IMR-90 (cell line): ENCODE data around the gene NRCAM. TPM values are rescaled to one million over a fixed set of nuclear protein-coding genes. Genes with fewer than 3 reads are reported as not detected.

Experiments used
- ATAC-seq: fragments of 200-7000 bp; cut with Tn5 transposase; 2 replicates; pipeline ENCODE4 v1.9.1; 2020; ENCODE audit warnings: low read depth, mild to moderate bottlenecking, moderate library complexity
- BruUV-seq: library from RNA; stranded (reverse); fragments of 400-500 nt; replicated peaks from 2 replicates; lab custom pipeline; 2021; lab: Mats Ljungman, UMichigan
- CTCF ChIA-PET: fragments of 300-600 bp; formaldehyde crosslinking; extraction: SDS; loops from one replicate; lab custom pipeline; 2021; ENCODE audit warnings: antibody characterized with exemption; lab: Yijun Ruan, JAX
- POLR2A ChIA-PET: fragments of 300-600 bp; sonication (Branson Sonifier 250); formaldehyde crosslinking; loops from one replicate; lab custom pipeline; 2022; ENCODE audit warnings: antibody characterized with exemption; ENCODE audit not compliant: unreplicated experiment; lab: Charles Lee
- DNase-seq: peaks from one replicate; pipeline ENCODE4 v3.0.0; 2013
- H2AFZ ChIP-seq: replicated peaks from 2 replicates; pipeline ENCODE3; 2013; ENCODE audit warnings: low read length, mild to moderate bottlenecking; ENCODE audit not compliant: poor library complexity
- H2AK5ac ChIP-seq: 2 replicates; pipeline ENCODE4 v1.6.1; 2013; ENCODE audit warnings: low read depth, low read length, inconsistent platforms
- H2AK9ac ChIP-seq: replicated peaks from 2 replicates; pipeline ENCODE3; 2013; ENCODE audit warnings: mild to moderate bottlenecking, low read depth, low read length, moderate library complexity; ENCODE audit not compliant: poor library complexity
- H2BK120ac ChIP-seq: 2 replicates; pipeline ENCODE4 v1.6.1; 2013; ENCODE audit warnings: low read depth, low read length, inconsistent platforms
- H2BK15ac ChIP-seq: 3 replicates; pipeline ENCODE4 v1.6.1; 2013; ENCODE audit warnings: low read depth, low read length, inconsistent platforms
- H2BK20ac ChIP-seq: 2 replicates; pipeline ENCODE4 v1.6.1; 2013; ENCODE audit warnings: low read depth, mild to moderate bottlenecking, inconsistent platforms, low read length, moderate library complexity
- H2BK5ac ChIP-seq: 2 replicates; pipeline ENCODE4 v1.6.1; 2013; ENCODE audit warnings: mild to moderate bottlenecking, low read depth, low read length, inconsistent platforms; ENCODE audit not compliant: poor library complexity, severe bottlenecking
- H3K14ac ChIP-seq: replicated peaks from 2 replicates; pipeline ENCODE4 v1.6.1; 2013; ENCODE audit warnings: low read depth, low read length, inconsistent platforms
- H3K18ac ChIP-seq: 2 replicates; pipeline ENCODE4 v1.6.1; 2013; ENCODE audit warnings: low read depth, low read length, control low read depth
- H3K23ac ChIP-seq: 2 replicates; pipeline ENCODE4 v1.6.1; 2013; ENCODE audit warnings: low read depth, low read length, inconsistent platforms
- H3K27ac ChIP-seq: 2 replicates; pipeline ENCODE4 v1.5.1; 2013; ENCODE audit warnings: mild to moderate bottlenecking, control low read depth, low read length; ENCODE audit not compliant: insufficient read depth
- H3K27me3 ChIP-seq: 2 replicates; pipeline ENCODE4 v1.6.1; 2013; ENCODE audit warnings: low read length; ENCODE audit not compliant: control insufficient read depth, insufficient read depth
- H3K36me3 ChIP-seq: 2 replicates; pipeline ENCODE4 v1.6.1; 2013; ENCODE audit warnings: low read length, mixed read lengths; ENCODE audit not compliant: control insufficient read depth, insufficient read depth
- H3K4ac ChIP-seq: 2 replicates; pipeline ENCODE4 v1.6.1; 2013; ENCODE audit warnings: low read depth, low read length, inconsistent platforms
- H3K4me1 ChIP-seq: 2 replicates; pipeline ENCODE4 v1.6.1; 2013; ENCODE audit warnings: low read length, mixed read lengths; ENCODE audit not compliant: control insufficient read depth, insufficient read depth
- H3K4me2 ChIP-seq: 2 replicates; pipeline ENCODE4 v1.6.1; 2013; ENCODE audit warnings: low read depth, mild to moderate bottlenecking, control low read depth, low read length, moderate library complexity
- H3K4me3 ChIP-seq: 2 replicates; pipeline ENCODE4 v1.5.1; 2013; ENCODE audit warnings: low read depth, mild to moderate bottlenecking, control low read depth, low read length, moderate library complexity; ENCODE audit not compliant: insufficient read depth
- H3K56ac ChIP-seq: 2 replicates; pipeline ENCODE4 v1.6.1; 2013; ENCODE audit warnings: low read length, inconsistent platforms; ENCODE audit not compliant: insufficient read depth; ENCODE audit errors: extremely low read depth
- H3K79me1 ChIP-seq, 2 experiments: 2 replicates each; pipeline ENCODE4 v1.6.1; 2013; ENCODE audit warnings: low read length in 2 of 2, inconsistent platforms in 1 of 2, low read depth in 1 of 2
- H3K9ac ChIP-seq: 2 replicates; pipeline ENCODE4 v1.6.1; 2013; ENCODE audit warnings: low read depth, low read length, control low read depth
- H3K9me1 ChIP-seq: 2 replicates; pipeline ENCODE4 v1.6.1; 2013; ENCODE audit warnings: low read length, inconsistent platforms; ENCODE audit not compliant: insufficient read depth
- H3K9me3 ChIP-seq: 2 replicates; pipeline ENCODE4 v1.6.1; 2013; ENCODE audit warnings: low read length; ENCODE audit not compliant: control insufficient read depth, insufficient read depth
- H4K20me1 ChIP-seq: 2 replicates; pipeline ENCODE4 v1.6.1; 2013; ENCODE audit warnings: low read length, inconsistent platforms; ENCODE audit not compliant: insufficient read depth
- H4K5ac ChIP-seq: 2 replicates; pipeline ENCODE4 v1.6.1; 2013; ENCODE audit warnings: mild to moderate bottlenecking, low read depth, low read length, control low read depth
- H4K8ac ChIP-seq, 2 experiments: 2 replicates each; pipeline ENCODE4 v1.6.1; 2013; ENCODE audit warnings: low read depth in 2 of 2, low read length in 2 of 2, control low read depth in 1 of 2, inconsistent platforms in 1 of 2
- H4K91ac ChIP-seq: 2 replicates; pipeline ENCODE4 v1.6.1; 2013; ENCODE audit warnings: low read depth, low read length, inconsistent platforms; ENCODE audit not compliant: insufficient read depth
- BHLHE40 ChIP-seq: fragments of 150-350 bp; IDR thresholded peaks from 2 replicates; pipeline ENCODE4 v1.6.1; 2016; ENCODE audit warnings: mild to moderate bottlenecking, low read depth, low read length
- CHD1 ChIP-seq: IDR thresholded peaks from 2 replicates; pipeline ENCODE4 v1.6.1; 2012; ENCODE audit warnings: low read depth, low read length, improper control_type of control experiment
- MAZ ChIP-seq: IDR thresholded peaks from 2 replicates; pipeline ENCODE4 v1.6.1; 2012; ENCODE audit warnings: low read depth, mild to moderate bottlenecking, low read length, improper control_type of control experiment, moderate library complexity, borderline replicate concordance
- MXI1 ChIP-seq: IDR thresholded peaks from 2 replicates; pipeline ENCODE4 v1.6.1; 2012; ENCODE audit warnings: low read depth, mild to moderate bottlenecking, low read length, moderate library complexity, borderline replicate concordance
- NFE2L2 ChIP-seq: fragments of 150-350 bp; IDR thresholded peaks from 2 replicates; pipeline ENCODE4 v1.6.1; 2016; ENCODE audit warnings: low read depth, mild to moderate bottlenecking, low read length
- POLR2A ChIP-seq: IDR thresholded peaks from 2 replicates; pipeline ENCODE4 v1.6.1; 2012; ENCODE audit warnings: mild to moderate bottlenecking, low read depth, low read length
- RCOR1 ChIP-seq: IDR thresholded peaks from 2 replicates; pipeline ENCODE4 v1.6.1; 2012; ENCODE audit warnings: mild to moderate bottlenecking, low read length, improper control_type of control experiment; ENCODE audit not compliant: insufficient replicate concordance
- SMC3 ChIP-seq: fragments of 150-350 bp; IDR thresholded peaks from 2 replicates; pipeline ENCODE4 v1.6.1; 2016; ENCODE audit warnings: low read depth, mild to moderate bottlenecking, antibody characterized with exemption, low read length, moderate library complexity
- WGBS, 2 experiments: methylation state at CpG; one replicate each; pipeline versions ENCODE4 v1.1.5 to v1.1.7; 2013; ENCODE audit warnings: missing lambda C conversion rate in 2 of 2; ENCODE audit not compliant: insufficient read length in 1 of 2; ENCODE audit errors: extremely low coverage in 2 of 2; 5-methylcytosine and 5-hydroxymethylcytosine counted together
- dilution Hi-C: fragments of 300-500 bp; cut with HindIII; formaldehyde crosslinking; loops from one replicate; pipeline ENCODE4 v1.14.3; 2018; ENCODE audit warnings: low sequenced_read_pairs; ENCODE audit not compliant: unreplicated experiment
- in situ Hi-C: fragments of 300-500 bp; cut with MboI; formaldehyde crosslinking; loops from 3 replicates; pipeline ENCODE4 v1.14.3; 2019; ENCODE audit warnings: low sequenced_read_pairs, inconsistent platforms, mixed read lengths
- intact Hi-C: fragments of 100-400 bp; cut with micrococcal nuclease; formaldehyde crosslinking; loops from 2 replicates; pipeline ENCODE4 v1.10.0; 2022
- polyA plus RNA-seq, 3 experiments: library from polyadenylated mRNA; depleted of rRNA; stranded (reverse); fragments of >200 nt; gene quantifications; 2 replicates each; pipeline ENCODE4 v1.2.3, GENCODE V29; 2012; ENCODE audit warnings: low replicate concordance in 1 of 3
- total RNA-seq: library from RNA; depleted of rRNA; stranded (reverse); fragments of >200 nt; gene quantifications from 2 replicates; pipeline ENCODE4 v1.2.3, GENCODE V29; 2012
- TF ChIP-seq, protein P1 (sequence below): conservative IDR thresholded peaks from 2 replicates; pipeline ENCODE4 v1.5.1; 2012; ENCODE audit warnings: mild to moderate bottlenecking, low read depth, low read length, improper control_type of control experiment

Gene NRCAM
- total and polyA plus RNA-seq, 2 of the 4 experiments (the other 2 are of a cell fraction): 0.46 to 1.1 TPM

DNA sequence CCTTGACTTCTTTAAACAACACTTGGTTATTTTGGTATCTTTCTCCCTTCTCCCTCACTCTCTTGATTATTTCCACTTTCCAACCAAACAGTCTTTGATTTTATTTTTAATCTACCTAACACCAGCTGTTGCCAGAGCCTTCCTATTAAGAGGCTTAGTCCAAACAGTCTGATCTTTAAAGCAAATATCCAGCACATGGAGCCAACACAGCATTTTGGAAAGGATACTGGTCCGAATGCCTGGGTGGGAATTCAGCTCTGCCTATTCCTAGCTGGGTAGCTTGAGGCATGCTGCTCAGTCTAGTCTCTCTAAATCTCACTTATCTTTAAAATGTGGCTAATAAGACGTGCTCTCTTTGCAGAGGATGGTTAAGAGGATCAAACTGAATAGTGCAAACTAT is 129.3 kb downstream of the NRCAM start:
- ChIA-PET POLR2A (interaction anchor here (0.5 kb wide), 1 partner anchor 355 kb away, joined by 4 read pairs; no protein-coding TSS in a partner anchor), CTCF (no interaction called here)
- no peaks in the 10 kb centered on the region for H3K79me1 ChIP-seq
- no peaks in the 10 kb centered on the region for H3K9me1 ChIP-seq
- H2BK120ac ChIP-seq: no peak overlapping the region
- H3K14ac ChIP-seq: no peak overlapping the region
- no peak overlapping the region for H3K23ac ChIP-seq
- no CpG with 5 or more reads among the region's 2 CpGs for WGBS, 2 experiments
- no TSS peak for BruUV-seq
- no peaks in the 10 kb centered on the region for H3K9me3 ChIP-seq
- ATAC-seq (no peak), DNase-seq (no peak)
- in situ Hi-C loops: no loop called here
- TF ChIP-seq POLR2A (no peak), CHD1 (no peak), RCOR1 (no peak), BHLHE40 (no peak), MXI1 (no peak), NFE2L2 (no peak), MAZ (no peak), SMC3 (no peak)
- TF ChIP-seq, protein P1, sequence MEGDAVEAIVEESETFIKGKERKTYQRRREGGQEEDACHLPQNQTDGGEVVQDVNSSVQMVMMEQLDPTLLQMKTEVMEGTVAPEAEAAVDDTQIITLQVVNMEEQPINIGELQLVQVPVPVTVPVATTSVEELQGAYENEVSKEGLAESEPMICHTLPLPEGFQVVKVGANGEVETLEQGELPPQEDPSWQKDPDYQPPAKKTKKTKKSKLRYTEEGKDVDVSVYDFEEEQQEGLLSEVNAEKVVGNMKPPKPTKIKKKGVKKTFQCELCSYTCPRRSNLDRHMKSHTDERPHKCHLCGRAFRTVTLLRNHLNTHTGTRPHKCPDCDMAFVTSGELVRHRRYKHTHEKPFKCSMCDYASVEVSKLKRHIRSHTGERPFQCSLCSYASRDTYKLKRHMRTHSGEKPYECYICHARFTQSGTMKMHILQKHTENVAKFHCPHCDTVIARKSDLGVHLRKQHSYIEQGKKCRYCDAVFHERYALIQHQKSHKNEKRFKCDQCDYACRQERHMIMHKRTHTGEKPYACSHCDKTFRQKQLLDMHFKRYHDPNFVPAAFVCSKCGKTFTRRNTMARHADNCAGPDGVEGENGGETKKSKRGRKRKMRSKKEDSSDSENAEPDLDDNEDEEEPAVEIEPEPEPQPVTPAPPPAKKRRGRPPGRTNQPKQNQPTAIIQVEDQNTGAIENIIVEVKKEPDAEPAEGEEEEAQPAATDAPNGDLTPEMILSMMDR: no peak
- no peak overlapping the region for H2BK5ac ChIP-seq
- H3K36me3 ChIP-seq: no peaks in the 10 kb centered on the region
- H4K20me1 ChIP-seq: no peaks in the 10 kb centered on the region
- no peak overlapping the region for H2AFZ ChIP-seq
- no peak overlapping the region for H2AK5ac ChIP-seq
- no peak overlapping the region for H4K8ac ChIP-seq
- H3K27ac ChIP-seq: no peak overlapping the region
- H2AK9ac ChIP-seq: no peak overlapping the region
- H3K9ac ChIP-seq: no peak overlapping the region
- H3K27me3 ChIP-seq: no peaks in the 10 kb centered on the region
- no peak overlapping the region for H2BK15ac ChIP-seq
- H3K4me3 ChIP-seq: no peak overlapping the region
- intact Hi-C loops: no loop called here
- H3K4me1 ChIP-seq: no peaks in the 10 kb centered on the region
- dilution Hi-C loops: no loop called here
- no peak overlapping the region for H3K4ac ChIP-seq
- H3K56ac ChIP-seq: no peak overlapping the region
- no peak overlapping the region for H3K4me2 ChIP-seq
- H3K18ac ChIP-seq: no peak overlapping the region
- no peak overlapping the region for H2BK20ac ChIP-seq
- no peak overlapping the region for H4K5ac ChIP-seq
- H4K91ac ChIP-seq: no peak overlapping the region
